ENCODE data around the gene KLHL42. TPM values are rescaled to one million over a fixed set of nuclear protein-coding genes. Genes with fewer than 3 reads are reported as not detected.

KLHL42 gene
- total and polyA plus RNA-seq, 9 of the 15 experiments (the other 6 are each of a cell fraction or from before 2014, with no cell fraction given) = 1.5 to 11.8 (median 9.6) TPM

GRCh38 chr12:27777141-27777540 lies 2.9 kb upstream of the KLHL42 start:
- Histone ChIP-seq H3K4me1 (replicated peaks in 1 of 2; ENCODE audit: control insufficient read depth in 2 of 2, insufficient read depth in 2 of 2, low read length in 2 of 2) (peaks cover 11 to 28% of the 10 kb centered on the region in 2 experiments; a peak in 4 of 5 replicates), H3K9me3 (replicated peaks; ENCODE audit: control insufficient read depth, insufficient read depth, low read depth, low read length) (no peaks in the 10 kb centered on the region), H3K27ac (ENCODE audit: extremely low read depth, low read depth, low read length) (no peak overlapping the region), H3K79me2 (ENCODE audit: control insufficient read depth, insufficient read depth, low read length) (peaks cover 17% of the 10 kb centered on the region), H3K27me3 (ENCODE audit: control insufficient read depth in 2 of 2, insufficient read depth in 2 of 2, low read length in 2 of 2) (no peaks in the 10 kb centered on the region), H3K4me3 (no peak overlapping the region), H3K4me2 (ENCODE audit: insufficient read depth, low read length) (no peak overlapping the region), H3K9me1 (ENCODE audit: control insufficient read depth, insufficient read depth, low read length) (no peaks in the 10 kb centered on the region), H3K9ac (ENCODE audit: insufficient read depth in 1 of 2, low read depth in 2 of 2, low read length in 2 of 2) (no peak overlapping the region), H3K36me3 (ENCODE audit: control insufficient read depth, insufficient read depth, low read length) (peaks cover 5% of the 10 kb centered on the region; the same call in 2 of the 3 replicates), H4K20me1 (replicated peaks; ENCODE audit: control insufficient read depth, insufficient read depth, low read length) (no peaks in the 10 kb centered on the region; the same call in 1 of the 2 replicates), H2AFZ (ENCODE audit: low read depth, low read length) (no peak overlapping the region)
- DNase-seq (ENCODE audit: extremely low read depth in 1 of 4, low spot score in 3 of 4) (no peak), ATAC-seq (no peak), FAIRE-seq (no peak)
- ChIA-PET CTCF (ENCODE audit: low intra/inter-chr PET ratio) (no interaction called here), POLR2A (no interaction called here)
- in situ Hi-C loops (cut with MboI) (no loop called here), intact Hi-C loops (cut with micrococcal nuclease) (no loop called here)
- no peak for TF ChIP-seq CHCHD3 (CRISPR knock-in tag; IDR thresholded peaks at IDR 0.05)
- TF ChIP-seq L3MBTL2 (IDR thresholded peaks at IDR 0.05) = no peak
- TF ChIP-seq GTF2B (IDR thresholded peaks at IDR 0.05; ENCODE audit: extremely low read depth, insufficient read length) = no peak
- no peak for TF ChIP-seq ZC3H11A (IDR thresholded peaks at IDR 0.05; ENCODE audit: low read depth, low read length)
- no peak for TF ChIP-seq POLR2G (IDR thresholded peaks at IDR 0.05; ENCODE audit: low read depth, low read length)
- TF ChIP-seq SPI1 (IDR thresholded peaks at IDR 0.05; ENCODE audit: borderline replicate concordance, low read depth, low read length) = no peak
- TF ChIP-seq SMARCA5 (IDR thresholded peaks at IDR 0.05) = no peak
- 47% methylated on average over 5 of the region's 5 CpGs for WGBS (ENCODE audit: insufficient coverage, low coverage, missing lambda C conversion rate)
- BruUV-seq (replicated peaks) = no TSS peak

Data from K562 (cell line).